ENCODE measurements around the gene TNS1.

- TF ChIP-seq CTCF (IDR thresholded peaks at IDR 0.05) (no peak), POLR2A (IDR thresholded peaks at IDR 0.05) (no peak)
Observed at GRCh38 chr2:217766356-217766755, 236.4 kb downstream of the TNS1 start.

All from thyroid gland (tissue), 4 donors.